Raji (cell line): ENCODE measurements around the gene ITGAV.

Source experiments
- POLR2A ChIP-seq: IDR thresholded peaks from 2 replicates; pipeline ENCODE4 v1.6.1; 2011; ENCODE audit warnings: low read depth, low read length, control low read depth; ENCODE audit not compliant: insufficient read depth

Gene ITGAV

GRCh38 chr2:186709529-186710450 lies 119.9 kb downstream of the ITGAV start:
- TF ChIP-seq POLR2A: no peak

- TF ChIP-seq POLR2A: no peak
Observed at GRCh38 chr2:186713691-186714090, 123.8 kb downstream of the ITGAV start.

GRCh38 chr2:186714611-186715010 lies 124.8 kb downstream of the ITGAV start:
- no peak for TF ChIP-seq POLR2A

- TF ChIP-seq POLR2A: no peak
Observed at GRCh38 chr2:186716004-186716403, 126.1 kb downstream of the ITGAV start.

- no peak for TF ChIP-seq POLR2A
Observed at GRCh38 chr2:186716899-186717298, 127.0 kb downstream of the ITGAV start.

- no peak for TF ChIP-seq POLR2A
Observed at GRCh38 chr2:186717320-186718007, 127.6 kb downstream of the ITGAV start.

GRCh38 chr2:186718122-186718521 lies 128.3 kb downstream of the ITGAV start:
- no peak for TF ChIP-seq POLR2A

GRCh38 chr2:186718903-186719302 lies 129.0 kb downstream of the ITGAV start:
- TF ChIP-seq POLR2A: no peak

- TF ChIP-seq POLR2A: no peak
Observed at GRCh38 chr2:186721956-186722355, 132.1 kb downstream of the ITGAV start.

GRCh38 chr2:186724736-186725135 lies 134.9 kb downstream of the ITGAV start:
- TF ChIP-seq POLR2A: no peak

GRCh38 chr2:186725783-186726182 lies 135.9 kb downstream of the ITGAV start:
- no peak for TF ChIP-seq POLR2A

- no peak for TF ChIP-seq POLR2A
Observed at GRCh38 chr2:186726938-186727337, 137.1 kb downstream of the ITGAV start.

GRCh38 chr2:186728631-186729030 lies 138.8 kb downstream of the ITGAV start:
- TF ChIP-seq POLR2A: no peak
